IgD-negative memory B cell (primary cell): ENCODE results near the gene CMTR1. TPM values are rescaled to one million over a fixed set of nuclear protein-coding genes. Genes with fewer than 3 reads are reported as not detected.

Source experiments
- H3K27ac Mint-ChIP-seq, 3 donors: one replicate each; pipeline ENCODE4 v1.8.0; 2020 to 2022; ENCODE audit warnings: mild to moderate bottlenecking in 3 of 3, mixed read lengths in 3 of 3, moderate library complexity in 1 of 3
- H3K27me3 Mint-ChIP-seq: one replicate; pipeline ENCODE4 v1.8.0; 2021; ENCODE audit warnings: mixed read lengths
- H3K36me3 Mint-ChIP-seq: one replicate; pipeline ENCODE4 v1.8.0; 2020; ENCODE audit warnings: mild to moderate bottlenecking, mixed read lengths
- H3K4me1 Mint-ChIP-seq, 3 donors: one replicate each; pipeline ENCODE4 v1.8.0; 2020 to 2022; ENCODE audit warnings: mixed read lengths in 3 of 3, mild to moderate bottlenecking in 1 of 3
- H3K4me3 Mint-ChIP-seq, 4 donors: one replicate each; pipeline ENCODE4 v1.8.0; 2020 to 2022; ENCODE audit warnings: mild to moderate bottlenecking in 4 of 4, mixed read lengths in 4 of 4, moderate library complexity in 3 of 4
- H3K9me3 Mint-ChIP-seq, 3 donors: one replicate each; pipeline ENCODE4 v1.8.0; 2020 to 2021; ENCODE audit warnings: mixed read lengths in 3 of 3, mild to moderate bottlenecking in 1 of 3
- polyA plus RNA-seq: library from polyadenylated mRNA; unstranded; fragments of 300-500 nt; fragmentation: Illumina TruSeq; gene quantifications from one replicate; pipeline ENCODE4 v1.2.3, GENCODE V29; 2021

Gene CMTR1
- polyA plus RNA-seq, 1 donor from 2014 or later = 27.5 TPM

DNA sequence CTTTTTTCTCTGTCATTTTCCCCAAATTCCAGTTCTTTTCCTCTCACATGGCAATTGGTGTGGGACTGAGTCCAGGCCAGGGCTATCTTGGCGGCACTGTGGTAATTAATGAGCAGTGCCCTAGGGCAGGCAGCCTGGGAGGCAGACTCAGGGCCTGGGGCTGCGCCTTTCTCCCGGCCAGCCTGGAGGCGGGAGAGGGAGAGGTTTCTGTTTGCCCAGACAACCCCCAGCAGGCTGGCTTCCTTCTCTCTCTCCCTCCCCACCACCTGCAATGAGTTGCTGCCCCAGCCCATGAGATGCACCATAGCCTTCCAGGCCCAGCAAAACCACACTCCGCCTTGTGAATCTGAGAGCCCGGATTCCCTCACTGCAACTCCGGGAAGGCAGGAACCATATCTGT, 81.8 kb downstream of the CMTR1 start:
- Mint-ChIP-seq H3K4me3 (peak overlapping the region in 1 of 4 donors; percentile 63), H3K36me3 (peaks cover 7% of the 10 kb centered on the region), H3K27ac (peak overlapping the region; percentile 72 to 97 (median 92)), H3K27me3 (peaks cover 3% of the 10 kb centered on the region), H3K4me1 (peaks cover 17 to 26% (median 26%) of the 10 kb centered on the region in 3 donors), H3K9me3 (peaks cover 0 to 3% (median 0%) of the 10 kb centered on the region in 3 donors)

DNA sequence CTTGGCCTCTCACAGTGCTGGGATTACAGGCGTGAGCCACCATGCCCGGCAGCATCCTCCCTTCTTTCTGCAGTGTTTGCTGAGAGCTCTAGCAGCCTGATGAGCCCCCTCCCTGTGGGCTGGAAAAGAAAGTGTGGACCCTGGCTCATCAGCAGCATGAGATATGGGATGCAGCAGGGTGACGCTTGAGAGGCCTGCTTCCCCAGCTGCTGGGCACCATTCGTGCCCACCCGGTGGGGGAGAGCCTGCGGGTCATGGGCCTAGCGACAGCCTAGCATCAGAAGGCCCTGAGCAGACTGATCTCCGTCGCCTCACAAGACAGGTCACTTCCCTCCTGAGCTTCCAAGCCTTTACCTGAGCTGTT, 82.7 kb downstream of the CMTR1 start:
- Mint-ChIP-seq H3K27me3 (peaks cover 3% of the 10 kb centered on the region), H3K4me3 (peak overlapping the region; percentile 33 to 76 (median 72)), H3K4me1 (peaks cover 17 to 26% (median 26%) of the 10 kb centered on the region in 3 donors), H3K36me3 (peaks cover 7% of the 10 kb centered on the region), H3K27ac (peak overlapping the region; percentile 72 to 97 (median 93)), H3K9me3 (peaks cover 0 to 3% (median 0%) of the 10 kb centered on the region in 3 donors)

DNA sequence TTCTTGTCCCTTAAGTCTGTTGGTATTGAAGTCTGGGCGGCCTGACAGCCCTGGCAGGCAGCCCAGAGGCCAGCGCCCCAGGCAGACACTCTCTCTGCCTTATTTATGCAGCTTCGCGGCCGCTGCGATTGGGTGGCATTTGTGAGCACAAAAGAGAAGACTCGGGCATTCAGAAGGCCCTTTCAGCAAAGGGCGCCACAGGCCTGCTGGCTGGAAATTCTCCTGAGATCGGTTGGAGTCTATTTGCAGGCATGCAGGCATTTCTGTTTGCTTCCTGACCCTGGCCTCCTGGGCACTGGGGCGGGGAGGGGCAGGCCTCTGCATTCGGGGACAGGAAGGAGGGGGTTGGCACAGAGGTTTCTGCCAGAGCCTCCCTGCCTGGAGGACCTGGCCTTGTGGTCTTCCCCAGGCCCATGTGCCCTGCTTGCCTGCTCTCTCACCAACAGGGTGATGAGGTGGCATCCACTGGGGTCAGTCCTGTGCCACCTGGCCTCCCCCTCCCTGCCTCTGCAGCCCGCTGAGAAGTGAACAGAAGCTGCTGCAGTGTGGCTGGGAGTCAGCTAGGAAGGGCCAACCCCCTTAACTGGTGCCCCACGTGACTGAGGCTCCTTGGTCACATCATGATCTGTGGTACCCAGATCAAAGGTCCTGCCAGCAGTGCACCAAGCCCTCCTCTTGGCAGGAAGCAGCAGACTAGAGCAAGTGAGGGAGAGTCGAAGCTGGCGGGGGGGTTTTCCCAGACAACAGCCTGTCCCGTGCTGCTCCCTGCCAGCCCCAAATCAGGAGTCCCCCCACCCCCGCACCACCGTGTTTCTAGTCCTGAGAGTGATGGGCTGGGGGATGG, 83.3 kb downstream of the CMTR1 start:
- H3K36me3 Mint-ChIP-seq = peaks cover 7% of the 10 kb centered on the region
- peaks cover 3% of the 10 kb centered on the region for H3K27me3 Mint-ChIP-seq
- H3K4me1 Mint-ChIP-seq = peaks cover 17 to 26% (median 26%) of the 10 kb centered on the region in 3 donors
- peak overlapping the region; percentile 33 to 76 (median 73) for H3K4me3 Mint-ChIP-seq
- H3K27ac Mint-ChIP-seq = peak overlapping the region; percentile 72 to 97 (median 93)
- peaks cover 0 to 3% (median 0%) of the 10 kb centered on the region in 3 donors for H3K9me3 Mint-ChIP-seq

DNA sequence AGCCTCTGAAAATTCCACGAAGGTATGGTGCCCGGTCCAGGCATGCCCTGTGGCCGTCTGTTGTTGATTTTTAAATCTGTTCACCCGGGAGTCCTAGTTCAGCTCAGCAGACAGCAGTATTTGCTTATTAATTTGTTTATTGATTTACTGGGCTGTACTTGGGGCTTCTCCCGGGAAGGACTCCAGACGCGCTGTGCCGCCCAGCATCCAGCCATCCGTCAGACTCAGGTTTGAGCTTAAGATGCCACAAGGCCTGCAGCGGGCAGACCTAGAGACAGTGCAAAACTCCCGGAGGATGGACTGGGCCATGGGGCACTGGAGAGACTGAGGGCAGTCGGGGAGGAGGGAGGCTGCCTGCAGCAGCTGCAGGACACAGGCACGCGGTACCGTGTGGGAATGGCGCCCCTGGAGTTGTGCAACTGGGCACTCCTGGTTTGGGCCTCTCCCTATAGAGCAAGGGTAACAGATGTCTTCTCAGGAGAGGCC, 83.9 kb downstream of the CMTR1 start:
- H3K4me3 Mint-ChIP-seq = peak overlapping the region; percentile 33 to 76 (median 73)
- peaks cover 7% of the 10 kb centered on the region for H3K36me3 Mint-ChIP-seq
- H3K4me1 Mint-ChIP-seq = peaks cover 17 to 27% (median 27%) of the 10 kb centered on the region in 3 donors
- peak overlapping the region; percentile 72 to 97 (median 93) for H3K27ac Mint-ChIP-seq
- H3K27me3 Mint-ChIP-seq = peaks cover 3% of the 10 kb centered on the region
- peaks cover 0 to 3% (median 0%) of the 10 kb centered on the region in 3 donors for H3K9me3 Mint-ChIP-seq

DNA sequence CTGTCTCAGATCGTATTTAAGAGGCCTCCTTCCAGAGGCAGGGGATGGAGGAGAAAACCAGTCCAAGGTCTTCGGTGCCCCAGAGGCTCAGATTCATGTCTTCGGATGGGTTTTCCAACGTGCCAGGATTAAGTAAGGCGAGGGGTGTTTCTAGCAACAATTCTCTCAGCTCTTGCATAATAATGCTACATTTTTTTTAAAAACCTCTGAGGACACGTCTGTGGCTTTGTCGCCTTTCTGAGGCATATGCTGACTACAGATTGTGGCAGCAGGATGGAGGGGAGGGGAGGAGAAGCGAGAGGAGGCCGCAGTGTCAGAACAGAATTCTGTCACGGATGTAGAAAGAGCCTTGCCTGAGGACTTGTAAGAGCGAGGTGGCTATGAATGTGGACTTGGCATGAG, 84.4 kb downstream of the CMTR1 start:
- H3K27ac Mint-ChIP-seq = peak overlapping the region; percentile 72 to 97 (median 93)
- H3K4me3 Mint-ChIP-seq = peak overlapping the region; percentile 33 to 76 (median 73)
- H3K36me3 Mint-ChIP-seq = peaks cover 7% of the 10 kb centered on the region
- H3K9me3 Mint-ChIP-seq = peaks cover 0 to 3% (median 0%) of the 10 kb centered on the region in 3 donors
- H3K27me3 Mint-ChIP-seq = peaks cover 3% of the 10 kb centered on the region
- H3K4me1 Mint-ChIP-seq = peaks cover 17 to 30% (median 29%) of the 10 kb centered on the region in 3 donors

DNA sequence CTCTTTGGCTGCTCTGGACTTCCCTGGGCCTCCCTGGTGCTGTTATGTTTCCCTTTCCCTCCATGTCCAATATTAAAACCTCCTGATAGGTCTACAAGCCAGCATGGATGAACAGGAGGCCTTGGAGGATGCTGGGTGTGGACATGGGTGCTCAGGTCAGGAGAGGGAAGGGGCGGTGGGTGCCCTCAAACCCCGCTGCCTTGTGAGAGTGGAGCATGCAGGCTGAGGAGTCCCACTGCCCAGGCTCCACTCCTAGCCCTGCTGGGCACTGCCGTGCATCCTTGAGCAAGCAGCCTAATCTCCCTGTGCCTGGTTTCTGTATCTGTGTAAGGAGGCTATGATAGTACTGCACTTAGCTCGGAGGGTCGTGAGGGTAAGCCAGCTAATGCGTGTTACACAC, 85.1 kb downstream of the CMTR1 start:
- peaks cover 7% of the 10 kb centered on the region for H3K36me3 Mint-ChIP-seq
- peak overlapping the region; percentile 72 to 97 (median 93) for H3K27ac Mint-ChIP-seq
- peaks cover 3% of the 10 kb centered on the region for H3K27me3 Mint-ChIP-seq
- peak overlapping the region in 2 of 4 donors; percentile 71 to 76 for H3K4me3 Mint-ChIP-seq
- H3K9me3 Mint-ChIP-seq = peaks cover 0 to 3% (median 0%) of the 10 kb centered on the region in 3 donors
- H3K4me1 Mint-ChIP-seq = peaks cover 17 to 34% (median 34%) of the 10 kb centered on the region in 3 donors

DNA sequence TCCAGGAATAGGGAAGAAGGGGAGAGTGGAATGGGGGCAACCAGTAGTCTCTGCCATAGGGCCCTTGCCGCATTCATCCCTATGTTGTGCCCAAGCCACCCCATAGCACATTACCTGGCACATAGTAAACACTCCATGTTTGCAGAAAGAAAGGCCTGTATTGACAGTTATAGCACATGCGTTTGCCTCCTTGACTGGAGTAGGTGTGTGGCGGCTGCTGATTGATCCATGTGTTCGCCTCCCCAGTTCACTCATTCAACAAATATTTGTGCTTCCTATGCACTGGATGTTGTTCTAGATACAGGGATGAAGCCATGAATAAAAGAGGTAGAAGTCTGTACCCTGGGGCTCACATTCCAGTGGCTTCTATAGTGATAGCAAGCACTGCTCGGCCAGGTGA, 86.4 kb downstream of the CMTR1 start:
- Mint-ChIP-seq H3K4me3 (no peak overlapping the region), H3K27me3 (peaks cover 3% of the 10 kb centered on the region), H3K9me3 (peaks cover 0 to 3% (median 0%) of the 10 kb centered on the region in 3 donors), H3K36me3 (peaks cover 5% of the 10 kb centered on the region), H3K4me1 (peaks cover 17 to 32% (median 32%) of the 10 kb centered on the region in 3 donors), H3K27ac (peak overlapping the region in 2 of 3 donors; percentile 10 to 57)

DNA sequence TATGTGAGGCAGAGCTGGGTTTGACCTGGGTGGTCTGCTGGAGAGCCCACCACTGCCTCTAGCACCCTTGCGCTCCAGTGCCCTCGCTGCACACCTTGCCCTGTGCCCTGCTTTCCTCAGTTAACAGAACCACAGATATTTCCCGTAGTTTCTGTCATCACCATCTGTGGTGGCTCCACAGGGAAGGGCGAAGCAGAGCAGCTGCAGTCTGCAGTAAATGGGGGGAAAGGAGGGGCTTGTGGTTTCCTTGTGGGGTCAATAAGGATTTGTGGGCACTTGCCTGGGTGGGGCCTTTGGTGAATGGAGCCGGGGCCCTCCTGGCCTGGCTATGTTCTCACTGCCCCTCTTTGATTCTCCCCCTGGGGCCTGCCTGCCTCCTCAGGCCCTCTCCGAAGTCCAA, 87.9 kb downstream of the CMTR1 start:
- peaks cover 0 to 3% (median 0%) of the 10 kb centered on the region in 3 donors for H3K9me3 Mint-ChIP-seq
- no peak overlapping the region for H3K27ac Mint-ChIP-seq
- no peak overlapping the region for H3K4me3 Mint-ChIP-seq
- H3K4me1 Mint-ChIP-seq = peaks cover 19 to 32% (median 22%) of the 10 kb centered on the region in 3 donors
- H3K27me3 Mint-ChIP-seq = peaks cover 2% of the 10 kb centered on the region
- peaks cover 6% of the 10 kb centered on the region for H3K36me3 Mint-ChIP-seq

DNA sequence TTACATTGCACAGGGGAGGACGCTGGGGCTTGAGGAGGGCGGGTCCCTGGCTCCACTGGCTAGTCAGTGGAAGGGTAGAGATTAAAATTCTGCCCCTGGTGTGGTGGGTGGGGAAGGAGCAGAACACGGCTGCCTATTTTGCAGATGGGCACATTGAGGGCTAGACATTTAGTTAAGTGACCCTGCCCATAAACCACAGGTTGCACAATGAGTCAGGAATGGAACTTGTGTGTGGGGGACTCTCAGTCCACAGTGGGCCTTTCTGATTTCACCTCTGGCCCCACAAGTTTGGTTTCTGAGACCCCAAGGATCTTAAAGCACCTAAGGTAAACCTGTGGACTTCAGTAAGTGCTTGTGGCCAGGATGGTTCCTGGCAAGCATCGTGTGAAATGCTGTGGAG, 88.7 kb downstream of the CMTR1 start:
- H3K27me3 Mint-ChIP-seq = no peaks in the 10 kb centered on the region
- H3K36me3 Mint-ChIP-seq = peaks cover 6% of the 10 kb centered on the region
- H3K4me3 Mint-ChIP-seq = peak overlapping the region in 1 of 4 donors; percentile 9
- peaks cover 0 to 3% (median 0%) of the 10 kb centered on the region in 3 donors for H3K9me3 Mint-ChIP-seq
- peaks cover 11 to 26% (median 15%) of the 10 kb centered on the region in 3 donors for H3K4me1 Mint-ChIP-seq
- peak overlapping the region in 1 of 3 donors; percentile 62 for H3K27ac Mint-ChIP-seq

DNA sequence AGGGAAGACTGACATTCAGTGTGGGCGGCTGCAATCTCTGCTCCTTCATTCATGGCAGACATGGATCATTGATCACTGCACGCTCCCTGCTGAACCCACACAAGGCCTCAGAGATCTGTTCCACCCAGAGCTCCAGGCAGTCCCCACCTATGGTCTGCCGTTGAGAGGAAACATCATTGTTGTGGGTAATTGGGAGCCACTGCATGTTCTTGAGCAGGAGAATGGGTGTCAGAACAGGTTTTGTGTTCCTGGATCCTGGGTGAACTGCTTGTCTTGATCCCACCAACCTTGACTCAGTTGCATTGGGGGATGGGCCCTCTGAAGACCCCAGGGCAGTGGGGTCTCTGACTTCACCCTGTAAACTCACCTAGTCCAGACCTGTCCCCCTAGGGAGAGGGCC, 89.8 kb downstream of the CMTR1 start:
- H3K27me3 Mint-ChIP-seq = no peaks in the 10 kb centered on the region
- H3K27ac Mint-ChIP-seq = peak overlapping the region in 1 of 3 donors; percentile 50
- peaks cover 0 to 3% (median 0%) of the 10 kb centered on the region in 3 donors for H3K9me3 Mint-ChIP-seq
- no peak overlapping the region for H3K4me3 Mint-ChIP-seq
- H3K36me3 Mint-ChIP-seq = peaks cover 6% of the 10 kb centered on the region
- peaks cover 4 to 20% (median 18%) of the 10 kb centered on the region in 3 donors for H3K4me1 Mint-ChIP-seq

DNA sequence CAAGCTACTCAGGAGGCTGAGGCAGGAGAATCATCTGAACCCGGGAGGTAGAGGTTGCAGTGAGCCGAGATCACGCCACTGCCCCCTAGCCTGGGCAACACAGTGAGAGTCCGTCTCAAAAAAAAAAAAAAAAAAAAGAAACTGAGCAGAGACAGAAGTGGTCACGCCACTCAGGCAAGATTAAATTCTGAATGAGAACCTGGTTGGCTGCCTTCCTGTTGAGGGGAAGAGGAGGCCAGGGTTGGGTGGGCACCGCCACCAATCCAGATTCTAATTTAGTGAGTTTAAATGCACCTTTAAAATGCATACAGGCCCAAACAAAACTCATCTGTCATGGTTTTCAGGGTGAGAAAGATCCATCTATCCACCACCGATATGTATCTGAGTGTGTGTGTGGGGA, 90.4 kb downstream of the CMTR1 start:
- Mint-ChIP-seq H3K4me3 (no peak overlapping the region), H3K27ac (peak overlapping the region in 1 of 3 donors; percentile 50), H3K4me1 (peaks cover 4 to 22% (median 20%) of the 10 kb centered on the region in 3 donors), H3K27me3 (no peaks in the 10 kb centered on the region), H3K36me3 (peaks cover 8% of the 10 kb centered on the region), H3K9me3 (peaks cover 0 to 3% (median 0%) of the 10 kb centered on the region in 3 donors)

DNA sequence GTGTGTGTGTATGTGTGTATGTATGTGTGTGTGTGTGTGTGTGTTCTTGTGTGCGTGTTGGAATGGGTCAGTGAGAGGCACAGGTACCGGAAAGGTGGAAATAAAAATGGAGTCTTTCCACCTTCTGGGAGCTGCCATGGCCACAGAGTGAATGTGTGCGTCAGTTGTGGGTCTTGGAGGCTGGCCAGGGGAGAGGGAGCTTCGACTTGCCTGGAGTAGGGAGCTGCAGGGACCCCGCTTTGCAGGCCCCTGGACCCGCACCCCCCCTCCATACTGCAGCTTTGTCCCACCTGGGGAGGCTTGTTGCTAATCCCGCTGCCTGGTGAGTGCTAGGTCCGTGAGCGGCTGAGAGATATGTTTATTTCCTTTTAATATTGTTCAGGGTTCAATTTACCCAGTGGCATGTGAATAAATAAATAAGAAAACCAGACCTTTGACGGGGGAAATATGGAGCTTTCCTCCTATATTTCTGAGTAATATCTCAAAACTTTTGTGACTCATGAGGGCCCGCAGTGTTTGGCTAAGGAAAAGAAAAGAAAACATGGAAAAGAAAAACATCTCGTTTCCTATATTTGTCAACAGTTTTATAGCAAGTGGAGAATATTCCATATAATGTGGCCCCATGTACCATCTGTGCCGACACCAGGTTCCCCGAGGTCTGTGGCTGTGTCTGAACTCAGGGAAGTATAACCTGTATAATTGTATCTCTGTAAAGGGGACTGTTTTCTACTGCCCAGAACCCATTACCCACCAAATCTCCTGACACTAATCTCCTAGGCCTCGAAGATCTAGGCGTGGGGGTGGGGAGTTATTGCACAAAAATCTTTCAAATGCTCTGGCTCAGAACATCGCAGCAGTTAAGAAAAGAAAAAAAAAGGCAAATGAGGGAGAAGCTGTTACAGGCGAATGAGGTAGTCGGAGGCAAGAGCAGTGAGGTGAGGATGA, 91.3 kb downstream of the CMTR1 start:
- peaks cover 5% of the 10 kb centered on the region for H3K36me3 Mint-ChIP-seq
- no peaks in the 10 kb centered on the region for H3K27me3 Mint-ChIP-seq
- H3K9me3 Mint-ChIP-seq = peaks cover 0 to 1% (median 0%) of the 10 kb centered on the region in 3 donors
- H3K4me1 Mint-ChIP-seq = peaks cover 4 to 28% (median 26%) of the 10 kb centered on the region in 3 donors
- no peak overlapping the region for H3K4me3 Mint-ChIP-seq
- H3K27ac Mint-ChIP-seq = peak overlapping the region in 2 of 3 donors; percentile 25 to 32

DNA sequence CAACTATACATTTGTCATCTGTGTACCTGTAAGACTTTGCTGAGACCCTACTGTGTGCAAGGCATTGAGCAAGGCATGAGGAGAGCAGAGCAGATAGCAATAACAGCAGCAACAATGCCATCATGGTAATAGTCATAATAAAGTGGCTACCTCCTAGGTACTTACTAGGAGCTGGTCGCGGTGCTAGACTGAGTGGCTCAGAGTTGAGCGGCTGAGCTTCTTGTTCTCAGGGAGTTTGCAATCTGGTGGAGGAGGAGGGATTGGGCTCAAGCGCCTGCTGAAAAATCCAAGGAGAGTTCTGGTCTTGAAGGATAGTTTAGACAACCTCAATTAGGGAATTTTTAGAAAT, 91.9 kb downstream of the CMTR1 start:
- Mint-ChIP-seq H3K27ac (peak overlapping the region in 2 of 3 donors; percentile 9 to 25), H3K36me3 (peaks cover 3% of the 10 kb centered on the region), H3K9me3 (no peaks in the 10 kb centered on the region), H3K4me1 (peaks cover 4 to 28% (median 27%) of the 10 kb centered on the region in 3 donors), H3K4me3 (no peak overlapping the region), H3K27me3 (no peaks in the 10 kb centered on the region)
